K562 (cell line): ENCODE measurements around the gene TELO2. TPM values are rescaled to one million over a fixed set of nuclear protein-coding genes. Genes with fewer than 3 reads are reported as not detected.

Source experiments
- ATAC-seq: fragments of 200-7000 bp; cut with Tn5 transposase; 3 replicates; pipeline ENCODE4 v1.9.1; 2020; ENCODE audit warnings: moderate library complexity
- BruUV-seq: library from RNA; stranded (reverse); fragments of 400-500 nt; replicated peaks from 2 replicates; lab custom pipeline; 2021; lab: Mats Ljungman, UMichigan
- CTCF ChIA-PET: fragments of 300-600 bp; formaldehyde crosslinking; extraction: SDS; loops from one replicate; lab custom pipeline; 2021; ENCODE audit warnings: low intra/inter-chr PET ratio; lab: Yijun Ruan, JAX
- POLR2A ChIA-PET: fragments of 300-600, 350-650 bp; sonication (Branson Sonifier 250); formaldehyde crosslinking; extraction: SDS; loops from one replicate; lab custom pipeline; 2021; ENCODE audit warnings: antibody characterized with exemption, inconsistent platforms; lab: Yijun Ruan, JAX
- DNase-seq, 4 experiments: peaks; one replicate each; pipeline versions ENCODE4 v3.0.0 to v3.0.0-alpha.2; 2011 to 2018; ENCODE audit warnings: low spot score in 3 of 4, mixed read lengths in 3 of 4; ENCODE audit errors: extremely low read depth in 1 of 4
- FAIRE-seq: peaks from 2 replicates; lab custom pipeline; 2011; peaks lifted over from hg19 to GRCh38; lab: Jason Lieb, UNC
- H2AFZ ChIP-seq: 2 replicates; pipeline ENCODE4 v1.6.0; 2011; ENCODE audit warnings: low read depth, low read length, control low read depth, inconsistent platforms
- H3K27ac ChIP-seq: fragments of 200-600 bp; 3 replicates; pipeline ENCODE4 v1.8.0; 2011; ENCODE audit warnings: low read depth, mild to moderate bottlenecking, control low read depth, inconsistent platforms, low read length, moderate library complexity, mixed read lengths; ENCODE audit errors: extremely low read depth
- H3K27me3 ChIP-seq, 2 experiments: fragments of 300-600 bp in 1 of 2; 2 replicates in 1 of 2; 3 replicates in 1 of 2; pipeline versions ENCODE4 v1.6.0 to v1.8.0; 2011; ENCODE audit warnings: inconsistent platforms in 2 of 2, low read length in 2 of 2, mild to moderate bottlenecking in 1 of 2, mixed read lengths in 1 of 2, moderate library complexity in 1 of 2; ENCODE audit not compliant: control insufficient read depth in 2 of 2, insufficient read depth in 2 of 2
- H3K36me3 ChIP-seq: fragments of 300-600 bp; 3 replicates; pipeline ENCODE4 v1.8.0; 2011; ENCODE audit warnings: mild to moderate bottlenecking, low read length, inconsistent platforms; ENCODE audit not compliant: control insufficient read depth, insufficient read depth
- H3K4me1 ChIP-seq, 2 experiments: fragments of 200-600 bp in 1 of 2; replicated peaks in 1 of 2; 2 replicates in 1 of 2; 3 replicates in 1 of 2; pipeline versions ENCODE4 v1.5.1 to v1.8.0; 2011; ENCODE audit warnings: inconsistent platforms in 2 of 2, low read length in 2 of 2, mild to moderate bottlenecking in 1 of 2, mixed read lengths in 1 of 2, moderate library complexity in 1 of 2; ENCODE audit not compliant: control insufficient read depth in 2 of 2, insufficient read depth in 2 of 2
- H3K4me2 ChIP-seq: 2 replicates; pipeline ENCODE4 v1.6.1; 2011; ENCODE audit warnings: low read length, control low read depth, inconsistent platforms, mixed read lengths; ENCODE audit not compliant: insufficient read depth
- H3K4me3 ChIP-seq: fragments of 200-600 bp; sonication (generic), shearing (Covaris generic); 2 replicates; pipeline ENCODE4 v1.5.1; 2016; ENCODE audit warnings: control low read depth, inconsistent platforms
- H3K79me2 ChIP-seq: fragments of 200-600 bp; 3 replicates; pipeline ENCODE4 v1.8.0; 2011; ENCODE audit warnings: low read length, inconsistent platforms; ENCODE audit not compliant: control insufficient read depth, insufficient read depth
- H3K9ac ChIP-seq, 2 experiments: 2 replicates each; pipeline versions ENCODE4 v1.6.0 to v1.6.1; 2011; ENCODE audit warnings: low read depth in 2 of 2, low read length in 2 of 2, control low read depth in 1 of 2, inconsistent platforms in 1 of 2, mild to moderate bottlenecking in 1 of 2, mixed read lengths in 1 of 2; ENCODE audit not compliant: insufficient read depth in 1 of 2
- H3K9me1 ChIP-seq: one replicate; pipeline ENCODE4 v1.6.0; 2011; ENCODE audit warnings: inconsistent platforms, mild to moderate bottlenecking, low read length, moderate library complexity; ENCODE audit not compliant: control insufficient read depth, insufficient read depth
- H3K9me3 ChIP-seq: replicated peaks from 2 replicates; pipeline ENCODE4 v1.5.1; 2011; ENCODE audit warnings: low read depth, low read length, inconsistent platforms; ENCODE audit not compliant: control insufficient read depth, insufficient read depth
- H4K20me1 ChIP-seq: replicated peaks from 2 replicates; pipeline ENCODE4 v1.6.1; 2011; ENCODE audit warnings: low read length, inconsistent platforms, mixed read lengths; ENCODE audit not compliant: control insufficient read depth, insufficient read depth
- BRF1 ChIP-seq: IDR thresholded peaks from 3 replicates; pipeline ENCODE4 v1.6.1; 2011; ENCODE audit warnings: borderline replicate concordance, mild to moderate bottlenecking; ENCODE audit not compliant: insufficient read length; ENCODE audit errors: extremely low read depth
- GTF2E2 ChIP-seq: fragments of 200-800 bp; sonication (Bioruptor generic); IDR thresholded peaks from 2 replicates; pipeline ENCODE4 v1.6.1; 2016; ENCODE audit warnings: missing genetic modification characterization, missing compliant biosample characterization
- HDAC2 ChIP-seq: fragments of 450-650 bp; IDR thresholded peaks from 2 replicates; pipeline ENCODE4 v1.6.1; 2016; ENCODE audit warnings: mild to moderate bottlenecking
- HNRNPLL ChIP-seq: fragments of 200-400 bp; formaldehyde crosslinking; IDR thresholded peaks from 2 replicates; pipeline ENCODE4 v1.6.1; 2017; ENCODE audit warnings: low read length, low read depth, mild to moderate bottlenecking; ENCODE audit not compliant: poor library complexity, severe bottlenecking
- NFATC3 ChIP-seq: fragments of 450-650 bp; IDR thresholded peaks from 2 replicates; pipeline ENCODE4 v1.6.1; 2017; ENCODE audit warnings: mild to moderate bottlenecking
- RAD51 ChIP-seq: fragments of 450-650 bp; IDR thresholded peaks from 2 replicates; pipeline ENCODE4 v1.7.1; 2016; ENCODE audit warnings: low read depth, mild to moderate bottlenecking, borderline replicate concordance
- RBFOX2 ChIP-seq: fragments of 200-400 bp; formaldehyde crosslinking; IDR thresholded peaks from 2 replicates; pipeline ENCODE4 v1.6.1; 2017; ENCODE audit warnings: low read depth, mild to moderate bottlenecking, low read length, moderate library complexity
- SNRNP70 ChIP-seq: fragments of 200-400 bp; formaldehyde crosslinking; optimal IDR thresholded peaks from 2 replicates; pipeline ENCODE3; 2017; ENCODE audit warnings: low read depth, low read length
- ZFX ChIP-seq: sonication (generic); formaldehyde crosslinking; IDR thresholded peaks from 2 replicates; pipeline ENCODE4 v1.8.0; 2022; ENCODE audit warnings: mild to moderate bottlenecking, missing genetic modification reagents, moderate library complexity
- ZNF121 ChIP-seq: sonication (generic); formaldehyde crosslinking; conservative IDR thresholded peaks from 2 replicates; pipeline ENCODE4 v1.8.0; 2022; ENCODE audit warnings: missing genetic modification reagents
- ZNF76 ChIP-seq: fragments of 250-450 bp; sonication (Bioruptor Pico); IDR thresholded peaks from 2 replicates; pipeline ENCODE4 v1.4.0; 2020; ENCODE audit warnings: mild to moderate bottlenecking, moderate library complexity, borderline replicate concordance
- WGBS: fragments of 100-300 bp; shearing (Covaris generic); methylation state at CpG from one replicate; pipeline ENCODE4 v1.1.6; 2016; ENCODE audit warnings: low coverage, mixed read lengths; ENCODE audit not compliant: insufficient coverage; ENCODE audit errors: missing lambda C conversion rate; 5-methylcytosine and 5-hydroxymethylcytosine counted together
- in situ Hi-C: fragments of 300-500 bp; cut with MboI; formaldehyde crosslinking; loops from 4 replicates; pipeline ENCODE4 v1.15.0; 2018; ENCODE audit warnings: inconsistent platforms, mixed read lengths
- intact Hi-C: fragments of 100-400 bp; cut with micrococcal nuclease; formaldehyde crosslinking; loops from 2 replicates; pipeline ENCODE4 v1.14.2; 2022
- polyA plus RNA-seq, 8 experiments: library from polyadenylated mRNA; depleted of rRNA in 4 of 8; stranded (reverse) in 5 of 8; unstranded in 3 of 8; fragments of >200 nt; fragmentation: Nextera tagmentation in 2 of 8; fragmentation: Illumina TruSeq in 1 of 8; extraction: Ambion mirVana in 2 of 8; extraction: Trizol in 1 of 8; gene quantifications; 2 replicates each; pipeline versions ENCODE4 v1.2.1 to v1.2.3, GENCODE V29; 2011 to 2014; ENCODE audit warnings: inconsistent platforms in 1 of 8, missing spikeins in 1 of 8
- total RNA-seq, 7 experiments: library from RNA; depleted of rRNA in 6 of 7; stranded (reverse); fragments of >200 nt in 6 of 7; fragmentation: Illumina TruSeq in 2 of 7; extraction: Trizol in 2 of 7; gene quantifications; 2 replicates each; pipeline versions ENCODE4 v1.2.1 to v1.2.3, GENCODE V29; 2011 to 2021; ENCODE audit warnings: low replicate concordance in 1 of 7

Gene TELO2
- total and polyA plus RNA-seq, 9 of the 15 experiments (the other 6 are each of a cell fraction or from before 2014, with no cell fraction given) = 0.51 to 91.8 (median 14.5) TPM

DNA sequence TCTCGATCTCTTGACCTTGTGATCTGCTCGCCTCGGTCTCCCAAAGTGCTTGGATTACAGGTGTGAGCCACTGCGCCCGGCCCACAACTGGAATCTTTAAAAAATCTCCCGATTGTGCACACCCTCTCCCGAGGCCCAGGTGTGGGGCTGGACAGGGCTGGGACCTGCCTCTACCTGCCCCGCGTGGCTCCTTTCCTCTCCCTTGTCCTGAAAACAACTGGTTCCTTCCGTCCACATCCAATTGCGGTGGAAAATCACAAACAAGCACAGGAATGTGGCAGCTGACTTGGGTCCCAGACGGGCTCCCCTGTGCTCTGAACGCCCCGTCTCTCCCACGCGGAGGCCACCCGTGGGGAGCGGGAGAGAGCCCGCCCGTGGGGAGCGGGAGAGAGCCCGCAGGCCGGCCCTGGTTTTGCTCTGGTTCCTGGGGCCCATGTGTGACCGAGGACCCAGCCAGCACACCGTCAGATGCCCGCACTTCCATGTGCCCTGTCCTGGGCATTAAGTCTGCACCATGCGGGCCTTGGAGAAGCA, 37.3 kb downstream of the TELO2 start:
- H3K9ac ChIP-seq = peak overlapping the region in 1 of 2 experiments; percentile 43; a peak in 1 of 4 replicates
- CTCF ChIA-PET = no interaction called here

More for the DNA sequence above, 37.3 kb downstream of the TELO2 start:
- POLR2A ChIA-PET = no interaction called here
- Histone ChIP-seq H3K9me3 (no peaks in the 10 kb centered on the region), H3K4me2 (no peak overlapping the region), H3K36me3 (no peaks in the 10 kb centered on the region), H3K4me1 (peaks cover 4 to 73% of the 10 kb centered on the region in 2 experiments; a peak in 3 of 5 replicates), H3K79me2 (no peaks in the 10 kb centered on the region), H3K27me3 (peaks cover 19 to 78% of the 10 kb centered on the region in 2 experiments; a peak in 4 of 5 replicates), H3K27ac (no peak overlapping the region), H4K20me1 (peaks cover 14% of the 10 kb centered on the region), H3K4me3 (no peak overlapping the region), H3K9me1 (no peaks in the 10 kb centered on the region), H2AFZ (no peak overlapping the region)
- WGBS = 47% methylated on average over 10 of the region's 27 CpGs
- BruUV-seq = no TSS peak
- no peak for FAIRE-seq
- in situ Hi-C loops = no loop called here
- intact Hi-C loops = no loop called here
- DNase-seq = no peak
- no peak for TF ChIP-seq RBFOX2
- TF ChIP-seq GTF2E2 (tag) = no peak
- no peak for TF ChIP-seq NFATC3
- TF ChIP-seq ZNF121 (CRISPR knock-in tag) = no peak
- no peak for TF ChIP-seq ZNF76 (CRISPR knock-in tag)
- TF ChIP-seq BRF1 = no peak
- TF ChIP-seq HDAC2 = no peak
- no peak for TF ChIP-seq SNRNP70
- no peak for TF ChIP-seq ZFX
- TF ChIP-seq RAD51 = no peak
- no peak for TF ChIP-seq HNRNPLL
- no peak for ATAC-seq
